GM12874 (cell line): ENCODE data around the gene TEX22.

Experiments used
- TF ChIP-seq, protein P1 (sequence below): IDR thresholded peaks from 2 replicates; pipeline ENCODE4 v1.5.1; 2011; ENCODE audit warnings: low read depth, mild to moderate bottlenecking, control low read depth, low read length, moderate library complexity; ENCODE audit not compliant: insufficient read depth

TEX22 gene

DNA sequence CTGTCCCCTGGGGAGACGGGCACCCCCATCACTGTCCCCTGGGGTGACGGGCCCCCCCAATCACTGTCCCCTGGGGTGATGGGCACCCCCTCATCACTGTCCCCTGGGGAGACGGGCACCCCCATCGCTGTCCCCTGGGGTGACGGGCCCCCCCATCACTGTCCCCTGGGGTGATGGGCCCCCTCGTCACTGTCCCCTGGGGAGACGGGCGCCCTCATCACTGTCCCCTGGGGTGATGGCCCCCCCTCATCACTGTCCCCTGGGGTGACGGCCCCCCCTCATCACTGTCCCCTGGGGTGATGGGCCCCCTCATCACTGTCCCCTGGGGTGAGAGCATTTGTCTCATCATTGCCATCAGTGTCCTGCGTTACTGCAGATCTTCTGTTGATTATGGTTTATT, 45.2 kb upstream of the TEX22 start:
- TF ChIP-seq, protein P1, sequence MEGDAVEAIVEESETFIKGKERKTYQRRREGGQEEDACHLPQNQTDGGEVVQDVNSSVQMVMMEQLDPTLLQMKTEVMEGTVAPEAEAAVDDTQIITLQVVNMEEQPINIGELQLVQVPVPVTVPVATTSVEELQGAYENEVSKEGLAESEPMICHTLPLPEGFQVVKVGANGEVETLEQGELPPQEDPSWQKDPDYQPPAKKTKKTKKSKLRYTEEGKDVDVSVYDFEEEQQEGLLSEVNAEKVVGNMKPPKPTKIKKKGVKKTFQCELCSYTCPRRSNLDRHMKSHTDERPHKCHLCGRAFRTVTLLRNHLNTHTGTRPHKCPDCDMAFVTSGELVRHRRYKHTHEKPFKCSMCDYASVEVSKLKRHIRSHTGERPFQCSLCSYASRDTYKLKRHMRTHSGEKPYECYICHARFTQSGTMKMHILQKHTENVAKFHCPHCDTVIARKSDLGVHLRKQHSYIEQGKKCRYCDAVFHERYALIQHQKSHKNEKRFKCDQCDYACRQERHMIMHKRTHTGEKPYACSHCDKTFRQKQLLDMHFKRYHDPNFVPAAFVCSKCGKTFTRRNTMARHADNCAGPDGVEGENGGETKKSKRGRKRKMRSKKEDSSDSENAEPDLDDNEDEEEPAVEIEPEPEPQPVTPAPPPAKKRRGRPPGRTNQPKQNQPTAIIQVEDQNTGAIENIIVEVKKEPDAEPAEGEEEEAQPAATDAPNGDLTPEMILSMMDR = no peak

DNA sequence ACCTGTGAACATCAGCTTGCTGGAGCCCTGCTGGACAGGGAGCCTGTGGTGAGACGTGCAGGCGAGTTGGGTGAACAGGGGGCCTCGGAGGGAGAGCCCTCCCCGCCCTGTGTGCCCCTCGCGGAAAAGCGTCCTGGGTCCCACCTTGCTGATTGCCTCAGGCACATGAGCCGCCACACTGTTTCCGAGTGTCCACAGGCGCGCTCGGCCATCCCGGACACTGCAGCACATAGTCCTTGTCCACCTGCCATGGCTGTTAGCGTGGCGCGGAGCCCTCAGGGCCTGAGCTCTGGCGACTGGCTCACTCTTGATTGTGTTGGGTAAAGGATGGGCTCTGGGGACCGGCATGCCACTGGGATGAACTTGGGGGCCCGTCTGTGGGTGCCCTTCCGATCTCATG, 43.8 kb upstream of the TEX22 start:
- TF ChIP-seq, protein P1 = no peak

DNA sequence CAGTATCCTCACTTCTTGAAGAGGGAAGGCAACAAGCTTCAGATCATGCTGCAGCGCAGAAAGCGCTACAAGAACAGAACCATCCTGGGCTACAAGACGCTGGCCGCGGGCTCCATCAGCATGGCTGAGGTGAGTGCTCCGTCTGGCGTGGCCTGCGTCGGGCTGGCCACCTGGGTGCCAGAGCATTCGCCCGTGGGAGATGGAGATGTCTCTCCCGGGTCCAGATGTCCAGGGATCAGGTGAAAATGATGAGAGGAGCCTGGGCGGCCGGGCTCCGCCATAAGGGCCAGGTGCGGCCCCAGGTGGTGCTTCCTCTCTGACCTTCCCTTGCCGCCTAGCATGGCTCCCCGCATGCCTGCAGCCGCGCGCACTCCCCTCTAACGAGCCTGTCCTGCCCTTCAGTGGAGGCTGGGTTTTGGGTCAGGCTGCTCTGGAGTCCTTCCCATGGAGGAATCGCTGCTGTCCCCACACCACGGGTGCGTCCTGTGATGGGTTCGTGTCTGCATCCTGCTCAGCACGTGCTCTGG, 43.2 kb upstream of the TEX22 start:
- TF ChIP-seq, protein P1 = no peak

DNA sequence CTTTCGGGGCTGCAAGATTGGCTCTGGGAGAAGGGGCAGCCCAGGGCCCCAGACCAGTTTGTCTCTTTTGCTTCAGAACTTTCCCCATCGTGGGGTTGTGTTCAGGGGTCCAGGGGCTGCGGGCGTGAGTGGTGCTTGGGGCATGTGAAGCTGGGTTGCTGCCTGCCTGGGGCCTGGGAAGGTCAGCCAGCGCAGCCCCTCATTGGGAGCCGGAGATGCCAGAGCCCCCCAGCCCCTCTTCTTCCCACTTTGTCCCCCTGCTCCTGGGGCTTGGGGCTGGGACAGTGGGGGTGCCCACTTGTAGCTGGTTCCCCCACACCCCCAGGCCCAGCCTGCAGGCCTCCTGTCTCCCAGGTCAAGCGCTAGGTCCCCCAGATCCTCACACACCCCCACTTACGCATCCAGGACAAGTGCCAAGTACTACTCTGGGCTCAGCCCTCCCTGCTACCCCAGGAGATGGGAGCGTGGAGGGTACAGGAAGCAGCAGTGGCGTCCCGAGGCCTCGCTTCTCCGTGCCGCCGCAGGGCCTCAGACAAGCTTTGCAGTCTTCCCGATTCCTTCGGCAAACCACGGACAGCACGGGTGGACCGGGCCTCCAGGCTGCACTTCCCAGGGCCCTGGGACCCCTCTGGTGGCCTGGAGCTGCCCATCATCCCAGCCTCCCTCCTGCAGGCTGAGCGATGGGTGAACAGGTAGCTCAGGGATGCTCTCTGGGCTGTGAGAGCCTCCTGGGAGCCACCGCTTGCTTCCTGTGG, 42.3 kb upstream of the TEX22 start:
- TF ChIP-seq, protein P1 = no peak

DNA sequence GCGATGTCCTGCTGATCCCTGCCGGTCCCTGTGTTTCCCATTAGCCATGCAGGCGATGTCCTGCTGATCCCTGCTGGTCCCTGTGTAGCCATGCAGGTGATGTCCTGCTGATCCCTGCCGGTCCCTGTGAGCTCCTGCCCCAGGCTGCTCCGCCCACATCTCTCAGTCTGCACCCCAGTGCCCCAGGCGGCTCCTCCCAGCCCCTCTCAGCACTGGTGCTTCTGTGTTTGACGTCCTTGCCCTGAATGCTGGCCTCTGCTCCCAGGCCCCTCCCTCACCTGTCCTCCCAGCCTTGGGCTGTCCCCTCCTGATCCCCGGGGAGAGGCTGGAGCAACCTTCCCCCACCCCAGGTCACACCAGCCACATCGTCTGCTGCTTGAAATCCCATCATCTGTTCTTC, 41.4 kb upstream of the TEX22 start:
- TF ChIP-seq, protein P1 = no peak

DNA sequence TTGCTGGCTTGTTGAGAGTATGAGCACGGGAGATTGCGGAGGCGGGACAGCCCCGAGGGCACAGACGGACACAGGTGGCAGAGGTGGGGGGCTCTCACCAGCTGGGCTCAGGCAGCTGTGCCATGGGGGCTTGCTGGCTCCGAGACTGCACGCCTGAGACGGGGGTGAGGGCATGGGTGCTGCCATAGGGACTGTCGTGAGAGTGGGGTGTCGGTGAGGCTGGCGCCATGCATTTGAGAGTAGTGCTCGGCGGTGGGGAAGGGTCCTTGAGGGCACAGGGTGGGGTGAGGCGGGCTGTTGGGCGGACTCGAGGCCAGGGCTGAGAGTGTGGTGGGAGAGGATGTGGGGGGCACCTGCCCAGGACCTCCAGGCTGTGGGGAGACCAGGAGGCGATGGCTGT, 40.7 kb upstream of the TEX22 start:
- TF ChIP-seq, protein P1 = no peak

DNA sequence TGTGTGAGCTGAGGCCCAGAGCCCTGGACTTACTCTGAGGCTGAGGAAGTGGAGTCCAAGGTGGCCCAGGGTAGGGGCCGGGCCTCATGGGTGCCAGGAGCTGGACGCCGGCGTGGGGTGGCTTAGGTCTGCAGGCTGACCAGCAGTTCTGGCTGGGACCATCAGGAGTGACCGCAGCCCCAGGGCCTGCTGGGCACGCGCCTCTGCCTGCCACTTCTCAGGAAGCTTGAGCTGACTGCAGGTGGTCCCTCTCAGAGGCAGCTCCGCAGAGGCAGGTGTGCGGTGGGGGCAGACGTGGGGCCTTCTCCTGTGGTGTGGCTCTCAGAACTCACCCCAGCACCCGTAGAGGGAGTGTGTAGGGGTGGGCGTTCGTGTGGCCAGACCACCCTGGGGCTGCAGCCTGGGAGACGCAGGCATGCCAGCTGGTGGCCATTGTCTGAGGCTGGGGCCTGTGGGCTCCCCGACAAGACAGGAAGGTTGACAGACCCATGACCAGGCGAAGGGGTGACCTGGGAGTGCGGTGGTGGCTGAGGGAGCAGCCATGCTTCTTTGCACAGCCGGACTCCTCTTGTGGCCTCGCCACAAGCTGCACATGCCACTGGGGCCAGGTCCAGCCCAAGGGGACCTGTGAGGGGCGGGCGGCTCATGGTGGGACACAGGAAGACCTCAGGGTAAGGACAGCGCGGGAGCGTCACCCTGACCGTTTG, 40.0 kb upstream of the TEX22 start:
- TF ChIP-seq, protein P1 = no peak
